Measurements from ENCODE around the gene AGO4.

DNA sequence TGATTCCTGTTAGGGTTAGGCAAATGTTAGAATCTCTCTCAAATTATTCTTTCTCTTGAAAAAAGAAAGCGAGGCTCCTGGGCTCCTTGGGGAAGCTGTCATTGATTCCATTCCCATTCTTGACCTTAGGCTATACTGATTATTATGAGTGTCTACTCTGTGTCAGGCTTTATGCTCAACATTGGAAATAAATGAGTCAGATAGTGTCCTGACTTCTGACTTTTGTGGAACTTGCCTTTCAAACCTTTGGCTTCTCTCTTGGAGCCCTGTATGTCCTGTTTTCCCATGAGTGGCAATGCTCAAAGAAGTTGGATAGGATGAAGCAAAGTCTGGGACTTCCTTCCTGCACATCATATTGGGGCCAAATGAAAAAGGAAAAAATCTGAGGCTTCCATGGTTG is 86.8 kb downstream of the AGO4 start:
- TF ChIP-seq, protein P1, sequence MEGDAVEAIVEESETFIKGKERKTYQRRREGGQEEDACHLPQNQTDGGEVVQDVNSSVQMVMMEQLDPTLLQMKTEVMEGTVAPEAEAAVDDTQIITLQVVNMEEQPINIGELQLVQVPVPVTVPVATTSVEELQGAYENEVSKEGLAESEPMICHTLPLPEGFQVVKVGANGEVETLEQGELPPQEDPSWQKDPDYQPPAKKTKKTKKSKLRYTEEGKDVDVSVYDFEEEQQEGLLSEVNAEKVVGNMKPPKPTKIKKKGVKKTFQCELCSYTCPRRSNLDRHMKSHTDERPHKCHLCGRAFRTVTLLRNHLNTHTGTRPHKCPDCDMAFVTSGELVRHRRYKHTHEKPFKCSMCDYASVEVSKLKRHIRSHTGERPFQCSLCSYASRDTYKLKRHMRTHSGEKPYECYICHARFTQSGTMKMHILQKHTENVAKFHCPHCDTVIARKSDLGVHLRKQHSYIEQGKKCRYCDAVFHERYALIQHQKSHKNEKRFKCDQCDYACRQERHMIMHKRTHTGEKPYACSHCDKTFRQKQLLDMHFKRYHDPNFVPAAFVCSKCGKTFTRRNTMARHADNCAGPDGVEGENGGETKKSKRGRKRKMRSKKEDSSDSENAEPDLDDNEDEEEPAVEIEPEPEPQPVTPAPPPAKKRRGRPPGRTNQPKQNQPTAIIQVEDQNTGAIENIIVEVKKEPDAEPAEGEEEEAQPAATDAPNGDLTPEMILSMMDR (IDR thresholded peaks at IDR 0.05): no peak
- TF ChIP-seq POLR2A (IDR thresholded peaks at IDR 0.05; ENCODE audit: low read length) (no peak), CHD2 (IDR thresholded peaks at IDR 0.05; ENCODE audit: low read length, partially characterized antibody) (no peak), REST (IDR thresholded peaks at IDR 0.05) (no peak), RFX5 (IDR thresholded peaks at IDR 0.05) (no peak)

Measured in A549 (cell line).